Uterus (tissue), 4 donors: ENCODE data around the gene DCAF7. TPM values are rescaled to one million over a fixed set of nuclear protein-coding genes. Genes with fewer than 3 reads are reported as not detected.

Experiments used
- DNase-seq, 2 donors: peaks; one replicate each; pipeline ENCODE4 v3.0.0-alpha.2; 2019 to 2020
- H3K27ac ChIP-seq, 2 donors: fragments of 200-600 bp; sonication (generic); 1 replicate in 1 of 2; 2 replicates in 1 of 2; pipeline ENCODE4 v1.5.1; 2016 to 2018
- H3K27me3 ChIP-seq, 2 donors: fragments of 200-600 bp; sonication (generic); one replicate each; pipeline ENCODE4 v1.5.1; 2018 to 2019; ENCODE audit warnings: control low read depth in 1 of 2
- H3K36me3 ChIP-seq, 2 donors: fragments of 200-600 bp; sonication (generic); one replicate each; pipeline ENCODE4 v1.5.1; 2019; ENCODE audit warnings: control low read depth in 1 of 2
- H3K4me1 ChIP-seq, 2 donors: fragments of 200-600 bp; sonication (generic); one replicate each; pipeline ENCODE4 v1.5.1; 2018 to 2019; ENCODE audit warnings: control low read depth in 1 of 2
- H3K4me3 ChIP-seq, 2 donors: fragments of 200-600 bp; sonication (generic); 1 replicate in 1 of 2; 2 replicates in 1 of 2; pipeline ENCODE4 v1.5.1; 2018 to 2019; ENCODE audit warnings: mild to moderate bottlenecking in 1 of 2
- H3K9me3 ChIP-seq, 2 donors: fragments of 200-600 bp; sonication (generic); one replicate each; pipeline ENCODE4 v1.5.1; 2019; ENCODE audit warnings: control low read depth in 1 of 2
- POLR2A ChIP-seq, 2 donors: fragments of 450-650 bp; IDR thresholded peaks; one replicate each; pipeline ENCODE4 v1.6.1; 2016; ENCODE audit warnings: antibody characterized with exemption in 2 of 2, mild to moderate bottlenecking in 1 of 2, moderate library complexity in 1 of 2
- intact Hi-C: fragments of 100-400 bp; cut with DNase I; formaldehyde crosslinking; loops from one replicate; pipeline ENCODE4 v1.15.1; 2023; ENCODE audit warnings: low total_unique reads
- total RNA-seq, 4 donors: library from RNA; depleted of rRNA in 3 of 4; stranded (reverse); fragments of >200 nt in 3 of 4; gene quantifications; one replicate each; pipeline versions ENCODE4 v1.1.0 to v1.2.4, GENCODE V29; 2014 to 2023
- TF ChIP-seq, protein P1 (sequence below), 4 experiments: fragments of 200-600 bp in 2 of 4; fragments of 450-650 bp in 2 of 4; sonication (generic) in 2 of 4; IDR thresholded peaks; one replicate each; pipeline ENCODE4 v1.5.1; 2016 to 2019; ENCODE audit warnings: antibody characterized with exemption in 4 of 4, mild to moderate bottlenecking in 2 of 4, moderate library complexity in 1 of 4
- donor health status: DM: yes; HTN: yes; CAD: no.

DCAF7 gene
- total RNA-seq, 4 donors from 2014 or later: 5.6 to 51.1 (median 25.1) TPM

DNA sequence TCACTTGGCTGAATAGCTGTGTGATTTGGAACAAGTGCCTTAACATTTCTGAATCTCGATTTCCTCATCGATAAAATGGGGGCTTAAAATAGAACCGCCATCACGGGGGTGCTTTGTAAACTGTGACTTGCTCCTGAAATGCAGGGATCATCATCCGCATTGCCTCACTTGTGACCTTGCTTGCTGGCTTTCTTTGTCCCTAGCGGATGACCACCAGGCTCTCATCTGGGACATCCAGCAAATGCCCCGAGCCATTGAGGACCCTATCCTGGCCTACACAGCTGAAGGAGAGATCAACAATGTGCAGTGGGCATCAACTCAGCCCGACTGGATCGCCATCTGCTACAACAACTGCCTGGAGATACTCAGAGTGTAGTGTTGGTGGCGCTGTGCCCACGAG lies 38.5 kb downstream of the DCAF7 start:
- TF ChIP-seq, protein P1, sequence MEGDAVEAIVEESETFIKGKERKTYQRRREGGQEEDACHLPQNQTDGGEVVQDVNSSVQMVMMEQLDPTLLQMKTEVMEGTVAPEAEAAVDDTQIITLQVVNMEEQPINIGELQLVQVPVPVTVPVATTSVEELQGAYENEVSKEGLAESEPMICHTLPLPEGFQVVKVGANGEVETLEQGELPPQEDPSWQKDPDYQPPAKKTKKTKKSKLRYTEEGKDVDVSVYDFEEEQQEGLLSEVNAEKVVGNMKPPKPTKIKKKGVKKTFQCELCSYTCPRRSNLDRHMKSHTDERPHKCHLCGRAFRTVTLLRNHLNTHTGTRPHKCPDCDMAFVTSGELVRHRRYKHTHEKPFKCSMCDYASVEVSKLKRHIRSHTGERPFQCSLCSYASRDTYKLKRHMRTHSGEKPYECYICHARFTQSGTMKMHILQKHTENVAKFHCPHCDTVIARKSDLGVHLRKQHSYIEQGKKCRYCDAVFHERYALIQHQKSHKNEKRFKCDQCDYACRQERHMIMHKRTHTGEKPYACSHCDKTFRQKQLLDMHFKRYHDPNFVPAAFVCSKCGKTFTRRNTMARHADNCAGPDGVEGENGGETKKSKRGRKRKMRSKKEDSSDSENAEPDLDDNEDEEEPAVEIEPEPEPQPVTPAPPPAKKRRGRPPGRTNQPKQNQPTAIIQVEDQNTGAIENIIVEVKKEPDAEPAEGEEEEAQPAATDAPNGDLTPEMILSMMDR (IDR thresholded peaks at IDR 0.05): no peak
- no peak for TF ChIP-seq POLR2A (IDR thresholded peaks at IDR 0.05)
- no peak overlapping the region for H3K4me3 ChIP-seq
- no peaks in the 10 kb centered on the region for H3K4me1 ChIP-seq
- no peaks in the 10 kb centered on the region for H3K27me3 ChIP-seq
- no peak for DNase-seq
- no peaks in the 10 kb centered on the region for H3K9me3 ChIP-seq
- H3K27ac ChIP-seq: no peak overlapping the region
- no peaks in the 10 kb centered on the region for H3K36me3 ChIP-seq
- intact Hi-C loops: no loop called here

DNA sequence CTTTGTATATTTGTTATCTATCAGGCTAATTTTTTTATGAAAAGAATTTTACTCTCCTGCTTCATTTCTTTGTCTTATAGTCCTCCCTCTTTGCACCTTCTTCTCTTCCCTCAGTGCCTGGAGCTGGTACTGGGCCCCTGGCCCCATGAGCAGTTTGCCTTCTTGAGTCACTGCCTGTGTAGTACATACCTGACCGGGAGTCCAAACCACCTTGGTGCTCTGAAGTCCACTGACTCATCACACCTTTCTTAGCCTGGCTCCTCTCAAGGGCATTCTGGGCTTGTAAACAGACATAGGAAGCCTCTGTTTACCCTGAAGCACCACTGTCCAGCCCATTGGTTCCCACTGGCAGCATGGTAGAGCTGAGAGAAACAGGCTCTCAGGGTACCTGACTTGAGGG lies 39.4 kb downstream of the DCAF7 start:
- intact Hi-C loops: no loop called here
- TF ChIP-seq POLR2A (IDR thresholded peaks at IDR 0.05): no peak
- TF ChIP-seq, protein P1 (IDR thresholded peaks at IDR 0.05): no peak
- no peak overlapping the region for H3K4me3 ChIP-seq
- no peaks in the 10 kb centered on the region for H3K27me3 ChIP-seq
- no peak overlapping the region for H3K27ac ChIP-seq
- DNase-seq: no peak
- H3K9me3 ChIP-seq: no peaks in the 10 kb centered on the region
- no peaks in the 10 kb centered on the region for H3K36me3 ChIP-seq
- no peaks in the 10 kb centered on the region for H3K4me1 ChIP-seq

DNA sequence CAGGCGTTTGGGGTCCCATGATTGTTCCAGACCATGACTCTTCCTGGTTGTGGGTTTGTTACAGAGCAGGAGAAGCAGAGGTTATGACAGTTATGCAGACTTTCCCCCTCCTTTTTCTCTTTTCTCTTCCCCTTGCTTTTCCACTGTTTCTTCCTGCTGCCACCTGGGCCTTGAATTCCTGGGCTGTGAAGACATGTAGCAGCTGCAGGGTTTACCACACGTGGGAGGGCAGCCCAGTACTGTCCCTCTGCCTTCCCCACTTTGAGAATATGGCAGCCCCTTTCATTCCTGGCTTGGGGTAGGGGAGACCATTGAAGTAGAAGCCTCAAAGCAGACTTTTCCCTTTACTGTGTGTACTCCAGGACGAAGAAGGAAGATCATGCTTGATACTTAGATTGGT lies 42.5 kb downstream of the DCAF7 start:
- H3K36me3 ChIP-seq: no peaks in the 10 kb centered on the region
- no peaks in the 10 kb centered on the region for H3K4me1 ChIP-seq
- TF ChIP-seq POLR2A (IDR thresholded peaks at IDR 0.05): no peak
- TF ChIP-seq, protein P1 (IDR thresholded peaks at IDR 0.05): no peak
- DNase-seq: no peak
- H3K9me3 ChIP-seq: no peaks in the 10 kb centered on the region
- H3K4me3 ChIP-seq: no peak overlapping the region
- H3K27me3 ChIP-seq: no peaks in the 10 kb centered on the region
- intact Hi-C loops: no loop called here
- no peak overlapping the region for H3K27ac ChIP-seq

DNA sequence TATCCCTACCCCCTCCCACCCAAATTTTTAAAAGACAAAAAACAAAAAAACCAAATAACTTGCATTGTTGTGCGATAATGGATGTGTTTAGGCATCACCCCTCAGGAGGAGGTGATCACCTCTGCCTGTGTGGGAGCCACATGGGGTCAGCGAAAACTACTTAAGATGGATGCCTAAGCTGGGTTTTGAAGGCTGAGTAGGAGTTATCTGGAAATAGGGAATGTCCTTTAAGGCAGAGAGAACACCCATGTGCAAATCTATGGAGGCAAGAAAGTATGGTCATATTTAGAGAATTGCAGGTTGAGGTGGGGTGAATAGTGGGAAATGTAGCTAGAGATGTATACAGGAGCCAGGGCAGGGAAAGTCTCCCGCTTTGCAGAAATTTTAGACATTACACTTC lies 44.9 kb downstream of the DCAF7 start:
- no peak for DNase-seq
- no peak for TF ChIP-seq POLR2A (IDR thresholded peaks at IDR 0.05)
- TF ChIP-seq, protein P1 (IDR thresholded peaks at IDR 0.05): no peak

DNA sequence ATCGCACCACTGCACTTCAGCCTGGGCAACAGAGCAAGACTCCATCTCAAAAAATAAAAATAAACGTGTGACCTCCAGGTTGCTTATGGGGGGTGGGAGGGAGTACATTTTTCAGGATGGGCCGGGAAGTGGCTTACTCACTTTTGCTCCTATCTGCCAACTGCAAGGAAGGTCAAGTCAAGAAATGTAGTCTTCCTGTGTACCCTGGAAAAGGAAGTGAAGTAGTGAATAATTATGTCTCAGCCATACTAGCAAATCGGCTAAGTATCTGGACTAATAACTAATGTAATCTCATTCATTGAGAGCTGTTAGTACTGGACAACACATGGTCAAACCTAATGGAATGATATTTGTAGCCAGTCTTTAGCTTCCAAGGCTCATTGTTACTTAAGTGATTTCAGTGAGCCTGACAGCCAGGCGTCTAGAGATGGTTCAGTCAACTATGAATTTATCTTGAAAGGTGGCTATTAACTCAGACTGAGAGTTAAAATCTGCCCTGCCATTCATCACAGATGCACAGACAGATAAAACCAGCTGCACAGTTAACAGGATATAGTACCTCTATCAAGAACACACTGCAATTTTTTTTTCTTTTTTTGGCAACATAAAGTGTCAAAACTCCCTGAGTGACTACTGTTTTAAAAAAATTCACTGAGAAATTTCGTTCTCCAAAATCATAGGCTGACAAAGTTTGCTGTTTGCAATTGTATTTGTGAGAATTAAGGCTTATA lies 46.7 kb downstream of the DCAF7 start:
- peaks cover 0 to 3% of the 10 kb centered on the region in 2 donors for H3K4me1 ChIP-seq
- no peak overlapping the region for H3K27ac ChIP-seq
- H3K36me3 ChIP-seq: no peaks in the 10 kb centered on the region
- no peak overlapping the region for H3K4me3 ChIP-seq
- no peak for DNase-seq
- intact Hi-C loops: no loop called here
- TF ChIP-seq, protein P1 (IDR thresholded peaks at IDR 0.05): no peak
- TF ChIP-seq POLR2A (IDR thresholded peaks at IDR 0.05): no peak
- no peaks in the 10 kb centered on the region for H3K9me3 ChIP-seq
- H3K27me3 ChIP-seq: no peaks in the 10 kb centered on the region

More for the DNA sequence above, 44.9 kb downstream of the DCAF7 start:
- intact Hi-C loops: no loop called here
- H3K27ac ChIP-seq: no peak overlapping the region
- no peaks in the 10 kb centered on the region for H3K9me3 ChIP-seq
- no peak overlapping the region for H3K4me3 ChIP-seq
- H3K27me3 ChIP-seq: no peaks in the 10 kb centered on the region
- no peaks in the 10 kb centered on the region for H3K36me3 ChIP-seq
- H3K4me1 ChIP-seq: no peaks in the 10 kb centered on the region
